Smooth muscle cell of the coronary artery (primary cell): ENCODE results near the gene NAT9. TPM values are rescaled to one million over a fixed set of nuclear protein-coding genes. Genes with fewer than 3 reads are reported as not detected.

ENCODE experiments used
- total RNA-seq: library from RNA; depleted of rRNA; stranded (reverse); fragments of >200 nt; gene quantifications from 2 replicates; pipeline ENCODE4 v1.2.3, GENCODE V29; 2014; ENCODE audit warnings: low replicate concordance

The NAT9 gene
- 46.3 and 62.8 TPM in 2 replicates for total RNA-seq

GRCh38 chr17:74776044-74776962 is at the start of gene NAT9:
Gene NAT9 (minus strand): TSS chr17:74776345. CDS start chr17:74775698, 647 bp downstream.

GRCh38 chr17:74748529-74749278 is 27.4 kb downstream of the NAT9 start, which contains the start of gene NHERF1:
Gene NHERF1 (plus strand): TSS chr17:74748628. CDS start chr17:74748847, 219 bp downstream.

GRCh38 chr17:74736513-74737298 is 39.4 kb downstream of the NAT9 start, which contains the start of gene RAB37:
Gene RAB37 (plus strand): TSS chr17:74737256. CDS start chr17:74737273, 17 bp downstream.

Other genes with a start within 250 kb of the NAT9 start
- not detected in 2 replicates for gene CD300LB, start 244.9 kb downstream of the NAT9 start, total RNA-seq
- not detected in 2 replicates for gene CD300C, start 230.2 kb downstream of the NAT9 start, total RNA-seq
- gene CD300H, start 208.8 kb downstream of the NAT9 start, total RNA-seq, result not detected in 2 replicates
- not detected in 2 replicates for gene CD300LD, start 184.1 kb downstream of the NAT9 start, total RNA-seq
- gene CD300E, start 152.6 kb downstream of the NAT9 start, total RNA-seq, result not detected in 2 replicates
- not detected in 2 replicates for gene CD300LF, start 63.4 kb downstream of the NAT9 start, total RNA-seq
- gene RAB37, start 39.1 kb downstream of the NAT9 start, total RNA-seq, result 0.15 TPM in 1 of 2 replicates, not detected in the other
- gene NHERF1, start 27.7 kb downstream of the NAT9 start, total RNA-seq, result 2.8 and 10.4 TPM in 2 replicates
- 0.15 and 0.23 TPM in 2 replicates for gene GRIN2C, start 83.5 kb upstream of the NAT9 start, total RNA-seq
- 36.2 and 37.7 TPM in 2 replicates for gene FDXR, start 96.6 kb upstream of the NAT9 start, total RNA-seq
- gene FADS6, start 117.3 kb upstream of the NAT9 start, total RNA-seq, result not detected in 2 replicates
- gene USH1G, start 146.9 kb upstream of the NAT9 start, total RNA-seq, result not detected in 2 replicates
- not detected in 2 replicates for gene OTOP2, start 147.9 kb upstream of the NAT9 start, total RNA-seq
- not detected in 2 replicates for gene OTOP3, start 159.6 kb upstream of the NAT9 start, total RNA-seq
- 0.23 and 0.90 TPM in 2 replicates for gene HID1, start 196.4 kb upstream of the NAT9 start, total RNA-seq
- 5.4 and 14.8 TPM in 2 replicates for gene CDR2L, start 211.3 kb upstream of the NAT9 start, total RNA-seq
- 17.1 and 27.8 TPM in 2 replicates for gene MRPL58, start 236.3 kb upstream of the NAT9 start, total RNA-seq